Epithelial cell of proximal tubule (primary cell): ENCODE measurements around the gene INPP5A. TPM values are rescaled to one million over a fixed set of nuclear protein-coding genes. Genes with fewer than 3 reads are reported as not detected.

Experiments used
- DNase-seq: peaks from one replicate; pipeline ENCODE4 v3.0.0-alpha.2; 2011; ENCODE audit warnings: low read depth
- H3K4me3 ChIP-seq: 2 replicates; pipeline ENCODE4 v1.5.1; 2011; ENCODE audit warnings: low read depth, mild to moderate bottlenecking, low read length
- CTCF ChIP-seq: conservative IDR thresholded peaks from 2 replicates; pipeline ENCODE4 v1.5.1; 2012; ENCODE audit warnings: low read depth, mild to moderate bottlenecking, low read length
- total RNA-seq: library from RNA; depleted of rRNA; stranded (reverse); fragments of >200 nt; gene quantifications from 2 replicates; pipeline ENCODE4 v1.2.3, GENCODE V29; 2015

Gene INPP5A
- total RNA-seq, 1 donor from 2014 or later = 30.4 TPM

GRCh38 chr10:132506711-132507408 is 30.7 kb upstream of the INPP5A start:
- no peak overlapping the region for H3K4me3 ChIP-seq
- no peak for TF ChIP-seq CTCF
- DNase-seq = no peak

GRCh38 chr10:132507409-132507955 is 30.1 kb upstream of the INPP5A start:
- no peak for DNase-seq
- H3K4me3 ChIP-seq = no peak overlapping the region
- TF ChIP-seq CTCF = no peak

GRCh38 chr10:132507956-132508490 is 29.6 kb upstream of the INPP5A start:
- DNase-seq = no peak
- no peak overlapping the region for H3K4me3 ChIP-seq
- TF ChIP-seq CTCF = no peak

- no peak overlapping the region for H3K4me3 ChIP-seq
- no peak for TF ChIP-seq CTCF
- no peak for DNase-seq
These were observed 28.8 kb upstream of the INPP5A start for GRCh38 chr10:132508581-132509443.

GRCh38 chr10:132509506-132510173 is 27.9 kb upstream of the INPP5A start:
- no peak for DNase-seq
- no peak for TF ChIP-seq CTCF
- no peak overlapping the region for H3K4me3 ChIP-seq

GRCh38 chr10:132510174-132510611 is 27.4 kb upstream of the INPP5A start:
- no peak overlapping the region for H3K4me3 ChIP-seq
- TF ChIP-seq CTCF = no peak
- no peak for DNase-seq
